Dermis blood vessel endothelial cell (primary cell): ENCODE data around the gene RARB. TPM values are rescaled to one million over a fixed set of nuclear protein-coding genes. Genes with fewer than 3 reads are reported as not detected.

ENCODE experiments used
- DNase-seq: peaks from one replicate; pipeline ENCODE4 v3.0.0; 2010
- total RNA-seq: library from RNA; depleted of rRNA; stranded (reverse); fragments of >200 nt; gene quantifications from 2 replicates; pipeline ENCODE4 v1.2.3, GENCODE V29; 2014

The RARB gene
- 1.2 and 1.5 TPM in 2 replicates for total RNA-seq

DNA sequence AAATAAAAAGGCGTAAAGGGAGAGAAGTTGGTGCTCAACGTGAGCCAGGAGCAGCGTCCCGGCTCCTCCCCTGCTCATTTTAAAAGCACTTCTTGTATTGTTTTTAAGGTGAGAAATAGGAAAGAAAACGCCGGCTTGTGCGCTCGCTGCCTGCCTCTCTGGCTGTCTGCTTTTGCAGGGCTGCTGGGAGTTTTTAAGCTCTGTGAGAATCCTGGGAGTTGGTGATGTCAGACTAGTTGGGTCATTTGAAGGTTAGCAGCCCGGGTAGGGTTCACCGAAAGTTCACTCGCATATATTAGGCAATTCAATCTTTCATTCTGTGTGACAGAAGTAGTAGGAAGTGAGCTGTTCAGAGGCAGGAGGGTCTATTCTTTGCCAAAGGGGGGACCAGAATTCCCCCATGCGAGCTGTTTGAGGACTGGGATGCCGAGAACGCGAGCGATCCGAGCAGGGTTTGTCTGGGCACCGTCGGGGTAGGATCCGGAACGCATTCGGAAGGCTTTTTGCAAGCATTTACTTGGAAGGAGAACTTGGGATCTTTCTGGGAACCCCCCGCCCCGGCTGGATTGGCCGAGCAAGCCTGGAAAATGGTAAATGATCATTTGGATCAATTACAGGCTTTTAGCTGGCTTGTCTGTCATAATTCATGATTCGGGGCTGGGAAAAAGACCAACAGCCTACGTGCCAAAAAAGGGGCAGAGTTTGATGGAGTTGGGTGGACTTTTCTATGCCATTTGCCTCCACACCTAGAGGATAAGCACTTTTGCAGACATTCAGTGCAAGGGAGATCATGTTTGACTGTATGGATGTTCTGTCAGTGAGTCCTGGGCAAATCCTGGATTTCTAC, at the start of gene RARB:
TSS of gene RARB (plus strand) at position 322 of the 847 bp plus-strand sequence. CDS start at position 791, 469 bp downstream.
- DNase-seq: peak; percentile 34

GRCh38 chr3:25378786-25379311, 49.2 kb upstream of the RARB start:
- DNase-seq: no peak

DNA sequence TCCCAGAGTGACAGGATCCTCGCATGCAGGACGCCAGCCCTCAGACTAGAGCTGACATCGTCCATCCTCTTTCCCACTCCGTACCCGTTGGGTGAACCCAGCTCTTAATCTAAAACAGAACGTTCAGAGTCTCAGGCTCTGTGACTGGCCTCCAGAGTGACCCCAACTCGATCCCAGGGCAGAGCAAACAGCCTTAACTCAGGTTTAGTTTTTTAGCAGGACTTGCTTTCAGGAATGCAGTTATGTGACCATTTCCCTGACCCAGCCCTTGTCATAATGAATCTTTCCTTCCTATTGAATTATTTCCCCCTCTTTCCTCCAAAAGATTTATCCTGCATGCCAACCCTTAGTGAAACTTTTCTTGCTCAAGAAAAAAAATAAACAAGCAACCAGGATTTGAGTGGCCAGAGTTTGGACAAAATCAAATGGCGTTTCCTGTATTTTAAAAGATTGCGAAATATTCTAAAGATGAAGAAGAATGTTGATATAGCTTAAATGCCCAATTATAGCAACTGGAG, 47.8 kb upstream of the RARB start:
- DNase-seq: no peak

- no peak for DNase-seq
Measured at GRCh38 chr3:25381083-25381482, 47.0 kb upstream of the RARB start.

DNA sequence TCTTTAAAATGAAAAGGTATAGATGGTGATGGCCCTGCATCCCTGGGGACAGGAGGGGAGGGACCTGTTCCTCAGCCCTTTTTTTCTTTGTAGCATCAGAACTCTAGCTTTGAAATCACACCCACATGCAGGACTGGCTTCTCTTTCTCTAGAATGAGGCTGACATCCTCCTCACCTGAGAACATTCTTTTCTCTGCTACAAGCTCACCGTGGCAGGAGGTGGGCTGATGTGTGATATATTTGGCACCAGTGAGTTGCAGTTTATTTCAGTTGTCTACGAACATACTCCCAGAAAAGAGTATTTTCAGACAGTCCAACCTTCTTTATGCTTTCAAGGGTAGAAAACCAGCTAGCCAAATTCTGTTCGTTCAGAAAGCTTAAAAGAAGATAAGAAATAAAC, 43.6 kb upstream of the RARB start:
- no peak for DNase-seq

- no peak for DNase-seq
Measured at GRCh38 chr3:25385807-25386460, 42.1 kb upstream of the RARB start.

GRCh38 chr3:25386686-25387255, 41.3 kb upstream of the RARB start:
- no peak for DNase-seq

GRCh38 chr3:25390605-25391004, 37.5 kb upstream of the RARB start:
- DNase-seq: no peak

DNA sequence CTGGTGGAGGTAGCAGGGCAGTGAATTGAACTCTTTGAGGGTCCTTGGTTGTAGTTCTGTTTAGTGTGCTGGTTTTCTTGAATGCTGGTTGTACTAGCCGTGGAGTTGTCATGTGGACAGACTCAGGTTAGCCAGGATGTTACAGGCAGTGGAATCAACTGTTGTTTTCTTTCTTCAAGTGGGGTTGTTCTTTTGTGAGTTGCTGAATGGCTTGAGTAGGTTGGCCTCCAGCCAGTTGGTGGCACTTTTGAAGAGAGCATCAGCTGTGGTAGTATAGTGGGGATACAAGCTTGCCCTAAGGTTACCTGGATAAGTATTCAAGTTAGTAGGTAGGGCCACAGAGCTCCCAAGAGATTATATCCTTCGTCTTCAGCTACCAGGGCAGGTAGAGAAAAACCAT, 31.8 kb upstream of the RARB start:
- DNase-seq: no peak

DNA sequence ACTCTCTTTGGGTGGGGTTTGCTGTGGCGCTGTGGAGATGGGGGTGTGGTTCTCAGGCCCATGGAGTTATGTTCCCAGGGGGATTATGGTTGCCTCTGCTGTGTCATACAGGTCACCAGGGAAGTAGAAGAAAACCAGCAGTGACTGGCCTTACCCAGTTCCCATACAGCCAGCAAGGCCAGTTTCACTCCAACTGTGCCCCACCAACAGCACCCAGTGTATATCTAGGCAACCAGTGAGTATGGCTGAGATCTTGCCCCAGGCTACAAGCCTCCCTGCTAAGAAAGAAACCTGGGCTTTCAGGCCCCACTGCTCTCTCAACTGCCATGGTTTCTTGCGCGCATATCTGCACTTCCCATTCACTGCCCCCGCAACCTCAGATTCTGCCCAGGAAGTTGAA, 31.4 kb upstream of the RARB start:
- no peak for DNase-seq

DNA sequence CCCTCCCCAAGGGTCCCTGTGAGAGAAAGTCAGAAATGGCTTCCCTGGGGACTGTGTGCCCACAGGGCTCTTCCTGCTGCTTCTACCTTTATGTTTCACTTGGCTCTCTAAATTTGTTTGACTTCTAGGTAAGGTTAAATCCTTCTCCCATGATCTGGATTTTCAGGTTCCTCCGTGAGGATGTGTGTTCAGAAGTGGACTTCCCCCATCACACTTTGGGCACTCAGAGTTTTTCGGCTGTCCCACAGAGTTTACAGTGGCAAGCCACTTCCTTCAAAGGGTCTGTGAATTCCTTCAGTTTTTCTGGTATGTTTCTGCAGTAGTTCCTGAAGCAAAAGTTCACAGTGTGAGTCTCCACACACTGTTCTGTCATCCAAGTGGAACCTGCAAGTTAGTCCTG, 30.9 kb upstream of the RARB start:
- no peak for DNase-seq

DNA sequence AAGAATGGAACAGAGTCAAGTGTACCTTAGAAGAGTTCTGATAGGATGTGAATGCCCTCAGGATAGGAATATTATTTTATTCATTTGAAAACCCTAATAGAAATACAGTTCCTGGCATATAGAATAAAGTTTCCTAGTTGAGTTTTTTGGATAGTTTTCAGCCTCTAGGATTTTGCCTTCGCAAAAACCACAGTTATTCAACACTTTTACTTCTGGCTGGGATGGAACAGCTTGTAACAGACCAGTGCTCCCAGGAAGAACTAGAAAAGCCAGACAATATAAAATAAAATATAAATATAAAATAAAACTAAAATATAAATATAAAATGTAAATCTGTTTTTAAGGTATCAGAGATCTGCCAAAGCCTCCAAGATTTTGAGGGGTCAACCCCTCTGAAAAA, 27.5 kb upstream of the RARB start:
- DNase-seq: no peak

- DNase-seq: no peak
Measured at GRCh38 chr3:25403968-25404367, 24.1 kb upstream of the RARB start.

DNA sequence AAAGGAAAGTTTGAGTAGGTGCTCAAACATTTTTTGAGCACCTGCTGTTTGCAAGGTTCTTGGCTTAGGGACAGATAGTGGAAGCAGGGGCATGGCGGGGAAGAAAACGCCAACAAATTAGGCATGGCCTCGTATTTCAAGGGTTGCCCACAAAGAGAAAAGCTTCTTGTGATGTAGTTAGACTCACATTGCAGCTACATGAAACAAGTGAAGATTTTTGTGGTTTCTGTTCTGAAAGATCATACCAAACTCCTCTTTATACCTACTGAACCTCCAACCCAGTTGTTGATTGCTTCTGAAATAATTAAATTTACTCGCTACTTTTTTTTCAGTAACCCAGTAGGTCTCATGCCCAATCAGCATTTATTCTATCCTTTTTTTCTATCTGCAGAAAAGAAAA, 23.5 kb upstream of the RARB start:
- DNase-seq: no peak

DNA sequence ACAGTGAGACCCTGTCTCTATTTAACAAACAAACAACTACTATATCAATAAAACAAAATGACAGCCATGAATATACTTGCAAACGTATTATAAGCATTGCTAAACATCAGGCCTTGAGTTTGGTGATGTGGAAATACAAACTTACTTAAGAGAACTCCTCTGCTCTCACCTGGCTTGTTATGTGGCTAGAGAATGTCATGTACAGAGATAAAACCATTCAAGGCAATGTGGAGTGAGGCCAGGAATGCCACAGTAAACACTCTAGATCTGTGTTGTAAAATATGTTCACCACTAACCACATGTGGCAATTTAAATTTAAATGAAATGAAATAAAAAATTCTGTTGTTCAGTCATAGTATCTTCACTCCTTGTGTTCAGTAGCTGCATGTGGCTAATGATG, 22.7 kb upstream of the RARB start:
- DNase-seq: no peak

GRCh38 chr3:25410703-25411102, 17.4 kb upstream of the RARB start:
- no peak for DNase-seq

DNA sequence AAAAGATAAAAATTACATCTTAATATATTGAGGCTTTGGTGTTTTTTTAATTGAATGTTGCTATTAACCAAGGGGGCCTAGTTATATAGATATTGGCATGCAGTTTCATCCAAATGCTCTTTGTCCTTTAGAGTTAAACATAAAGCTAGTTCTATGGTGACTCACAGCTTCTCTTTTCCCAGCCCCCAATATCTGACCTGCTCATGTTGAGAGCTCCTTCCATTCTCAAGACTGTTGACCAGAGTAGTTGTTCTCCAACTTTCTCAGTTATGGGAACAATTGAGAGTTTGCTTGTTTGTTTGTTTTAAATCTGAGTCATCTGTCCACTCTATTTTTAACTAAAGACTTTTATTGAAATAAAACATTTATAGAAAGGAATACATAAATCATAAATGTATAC, 15.8 kb upstream of the RARB start:
- DNase-seq: no peak

DNA sequence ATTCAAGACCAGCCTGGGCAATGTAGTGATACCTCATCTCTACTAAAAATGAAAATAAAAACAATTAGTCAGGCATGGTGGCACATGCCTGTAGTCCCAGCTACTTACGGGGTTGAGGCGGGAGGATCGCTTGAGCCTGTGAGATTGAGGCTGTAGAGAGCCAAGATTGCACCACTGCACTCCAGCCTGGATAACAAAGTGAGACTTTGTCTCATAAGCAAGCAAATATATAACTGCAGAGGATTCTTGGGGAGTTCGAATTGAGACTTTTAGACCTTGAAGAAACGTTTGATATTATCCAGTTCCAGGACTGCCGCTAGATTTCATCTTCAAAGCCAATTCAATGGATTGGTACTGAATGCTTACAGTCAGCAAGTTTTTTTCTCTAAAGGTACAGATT, 11.9 kb upstream of the RARB start:
- no peak for DNase-seq

GRCh38 chr3:25418596-25418995, 9.5 kb upstream of the RARB start:
- DNase-seq: no peak

DNA sequence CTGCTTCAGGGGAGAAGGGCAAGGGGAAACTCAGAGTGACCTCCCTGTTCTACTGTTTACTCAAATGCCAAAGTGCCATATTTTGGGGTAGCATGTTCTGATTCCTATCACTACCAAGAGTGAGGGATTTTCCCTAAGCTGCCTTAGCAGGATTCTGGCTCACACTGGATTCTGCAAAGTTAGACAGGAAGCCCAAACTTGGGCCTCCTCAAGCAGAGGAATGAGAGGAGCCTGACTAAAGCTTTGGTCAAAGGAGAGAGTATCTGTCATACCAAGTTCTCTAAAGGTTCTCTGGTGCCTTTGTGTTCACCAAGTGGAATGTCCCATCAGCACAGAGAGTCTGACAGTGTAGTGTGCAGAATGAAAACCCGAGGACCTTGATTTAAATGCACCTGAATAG, 8.8 kb upstream of the RARB start:
- DNase-seq: no peak

DNA sequence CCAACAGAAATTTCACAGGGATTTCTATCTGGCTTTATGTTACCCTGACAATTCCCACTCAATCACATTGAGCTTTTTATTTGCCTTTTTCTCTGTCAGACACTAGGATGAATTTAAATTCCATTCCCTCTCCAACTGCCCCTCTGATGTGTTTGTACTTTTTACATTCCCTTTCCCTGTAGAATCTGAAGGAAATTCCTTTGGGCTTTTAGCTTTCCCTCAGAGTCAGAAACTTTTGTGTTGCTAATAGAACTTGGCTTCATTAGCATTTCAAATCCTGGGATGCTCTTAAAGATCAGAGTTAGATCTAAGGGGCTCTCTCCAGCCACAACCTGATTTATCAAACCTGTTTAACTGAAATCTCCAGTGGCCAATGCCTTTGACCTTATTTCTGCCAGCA, 7.9 kb upstream of the RARB start:
- no peak for DNase-seq

DNA sequence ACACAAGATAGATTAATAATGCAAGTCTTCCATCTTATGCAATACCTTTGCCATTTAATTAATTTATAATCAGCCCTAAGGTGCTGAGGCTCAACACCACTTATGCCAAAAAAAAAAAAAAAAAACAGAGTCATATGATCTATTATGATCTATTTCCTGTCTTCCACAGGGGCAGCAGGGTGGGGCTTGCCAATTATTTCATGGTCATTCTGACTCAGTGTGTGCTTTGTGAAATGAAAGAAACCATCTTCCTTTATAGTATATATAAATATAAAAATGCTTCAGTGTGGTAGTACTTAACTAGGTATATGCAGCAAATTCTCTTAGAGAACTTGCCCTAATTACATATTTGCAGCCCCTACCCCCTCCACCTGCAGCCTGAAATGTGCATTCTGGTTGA, 7.2 kb upstream of the RARB start:
- DNase-seq: no peak

- DNase-seq: no peak
Measured at GRCh38 chr3:25421747-25422146, 6.3 kb upstream of the RARB start.
